Stimulated activated naive B cell treated with anti-CD40 and anti-IgM and Interleukin-4, amounts not matched to agents 10 μg/mL and 1 μg/mL and 100 μg/mL, for 72 hours (primary cell): ENCODE measurements around the gene LASP1.
A peak's percentile ranks its signal among the peaks of the same experiment; 100 is the strongest.

Experiments used
- ATAC-seq, 2 donors: fragments of 150-1000 bp; cut with Tn5 transposase; replicated peaks; 2 replicates each; pipeline ENCODE4 v1.10.0; 2021; ENCODE audit warnings: moderate library complexity in 1 of 2
- DNase-seq: peaks from one replicate; pipeline ENCODE4 v3.0.0; 2021
- H3K27ac Mint-ChIP-seq: one replicate; pipeline ENCODE4 v1.8.0; 2022; ENCODE audit warnings: mild to moderate bottlenecking, mixed read lengths
- H3K27me3 Mint-ChIP-seq, 2 donors: one replicate each; pipeline ENCODE4 v1.8.0; 2022; ENCODE audit warnings: mixed read lengths in 2 of 2
- H3K36me3 Mint-ChIP-seq, 2 donors: one replicate each; pipeline ENCODE4 v1.8.0; 2022; ENCODE audit warnings: mixed read lengths in 2 of 2, mild to moderate bottlenecking in 1 of 2
- H3K4me1 Mint-ChIP-seq, 2 donors: one replicate each; pipeline ENCODE4 v1.8.0; 2022; ENCODE audit warnings: mixed read lengths in 2 of 2, mild to moderate bottlenecking in 1 of 2
- H3K4me3 Mint-ChIP-seq, 2 donors: one replicate each; pipeline ENCODE4 v1.8.0; 2022; ENCODE audit warnings: mild to moderate bottlenecking in 2 of 2, mixed read lengths in 2 of 2, moderate library complexity in 1 of 2
- H3K9me3 Mint-ChIP-seq, 2 donors: one replicate each; pipeline ENCODE4 v1.8.0; 2022; ENCODE audit warnings: mixed read lengths in 2 of 2, mild to moderate bottlenecking in 1 of 2

LASP1 gene

GRCh38 chr17:38861399-38861843 is 8.4 kb upstream of the LASP1 start:
- peaks cover 2 to 4% of the 10 kb centered on the region in 2 donors for H3K36me3 Mint-ChIP-seq
- peak overlapping the region; percentile 92 for H3K27ac Mint-ChIP-seq
- no peaks in the 10 kb centered on the region for H3K27me3 Mint-ChIP-seq
- H3K4me3 Mint-ChIP-seq, result peak overlapping the region in 1 of 2 donors; percentile 60
- no peak for DNase-seq
- H3K9me3 Mint-ChIP-seq, result no peaks in the 10 kb centered on the region
- peak; percentile 18 to 65 for ATAC-seq
- peaks cover 22 to 39% of the 10 kb centered on the region in 2 donors for H3K4me1 Mint-ChIP-seq

- Mint-ChIP-seq H3K36me3 (peaks cover 5 to 12% of the 10 kb centered on the region in 2 donors), H3K4me1 (peaks cover 33 to 51% of the 10 kb centered on the region in 2 donors), H3K27me3 (peaks cover 0 to 4% of the 10 kb centered on the region in 2 donors), H3K4me3 (no peak overlapping the region), H3K9me3 (no peaks in the 10 kb centered on the region), H3K27ac (peak overlapping the region; percentile 47)
- ATAC-seq (no peak), DNase-seq (no peak)
Observed at GRCh38 chr17:38864636-38865398, 5.0 kb upstream of the LASP1 start.

GRCh38 chr17:38867179-38867967 is 2.5 kb upstream of the LASP1 start:
- H3K27me3 Mint-ChIP-seq, result peaks cover 0 to 4% of the 10 kb centered on the region in 2 donors
- no peaks in the 10 kb centered on the region for H3K9me3 Mint-ChIP-seq
- peak overlapping the region; percentile 100 for H3K27ac Mint-ChIP-seq
- no peak for ATAC-seq
- H3K4me3 Mint-ChIP-seq, result peak overlapping the region; percentile 90 to 100
- peaks cover 13 to 24% of the 10 kb centered on the region in 2 donors for H3K36me3 Mint-ChIP-seq
- peaks cover 42 to 60% of the 10 kb centered on the region in 2 donors for H3K4me1 Mint-ChIP-seq
- DNase-seq, result peak; percentile 60

- ATAC-seq, result peak; percentile 14 to 24
- Mint-ChIP-seq H3K4me1 (peaks cover 43 to 60% of the 10 kb centered on the region in 2 donors), H3K27me3 (peaks cover 0 to 4% of the 10 kb centered on the region in 2 donors), H3K4me3 (peak overlapping the region; percentile 90 to 100), H3K36me3 (peaks cover 13 to 30% of the 10 kb centered on the region in 2 donors), H3K27ac (peak overlapping the region; percentile 100), H3K9me3 (no peaks in the 10 kb centered on the region)
- peak; percentile 49 for DNase-seq
Observed at GRCh38 chr17:38867968-38868816, 1.7 kb upstream of the LASP1 start.

- peak overlapping the region; percentile 100 for H3K27ac Mint-ChIP-seq
- DNase-seq (peak; percentile 89), ATAC-seq (peak; percentile 66 to 68)
- peak overlapping the region; percentile 90 to 100 for H3K4me3 Mint-ChIP-seq
- H3K27me3 Mint-ChIP-seq, result peaks cover 0 to 4% of the 10 kb centered on the region in 2 donors
- H3K36me3 Mint-ChIP-seq, result peaks cover 16 to 27% of the 10 kb centered on the region in 2 donors
- peaks cover 44 to 60% of the 10 kb centered on the region in 2 donors for H3K4me1 Mint-ChIP-seq
- H3K9me3 Mint-ChIP-seq, result no peaks in the 10 kb centered on the region
Observed at GRCh38 chr17:38868817-38869525, 887 bp upstream of the LASP1 start.

- Mint-ChIP-seq H3K27me3 (peaks cover 0 to 4% of the 10 kb centered on the region in 2 donors), H3K4me1 (peaks cover 51 to 64% of the 10 kb centered on the region in 2 donors), H3K36me3 (peaks cover 22 to 32% of the 10 kb centered on the region in 2 donors), H3K27ac (peak overlapping the region; percentile 100), H3K9me3 (no peaks in the 10 kb centered on the region), H3K4me3 (peak overlapping the region; percentile 90 to 100)
- ATAC-seq, result peak; percentile 30 to 39
- peak; percentile 45 for DNase-seq
Observed at GRCh38 chr17:38870259-38871165, 654 bp downstream of the LASP1 start.

GRCh38 chr17:38871247-38872015 is 1.6 kb downstream of the LASP1 start:
- Mint-ChIP-seq H3K4me3 (peak overlapping the region; percentile 90 to 100), H3K9me3 (no peaks in the 10 kb centered on the region), H3K36me3 (peaks cover 21 to 33% of the 10 kb centered on the region in 2 donors), H3K27ac (peak overlapping the region; percentile 85), H3K4me1 (peaks cover 56 to 70% of the 10 kb centered on the region in 2 donors), H3K27me3 (peaks cover 0 to 4% of the 10 kb centered on the region in 2 donors)
- DNase-seq (peak; percentile 40), ATAC-seq (peak in 1 of 2 donors; percentile 14)

- H3K27ac Mint-ChIP-seq, result peak overlapping the region; percentile 85
- H3K36me3 Mint-ChIP-seq, result peaks cover 27 to 39% of the 10 kb centered on the region in 2 donors
- no peak for DNase-seq
- ATAC-seq, result no peak
- H3K4me1 Mint-ChIP-seq, result peaks cover 60 to 76% of the 10 kb centered on the region in 2 donors
- H3K4me3 Mint-ChIP-seq, result peak overlapping the region; percentile 90 to 100
- H3K9me3 Mint-ChIP-seq, result no peaks in the 10 kb centered on the region
- peaks cover 0 to 4% of the 10 kb centered on the region in 2 donors for H3K27me3 Mint-ChIP-seq
Observed at GRCh38 chr17:38872027-38872511, 2.2 kb downstream of the LASP1 start.

- ATAC-seq, result no peak
- Mint-ChIP-seq H3K27ac (peak overlapping the region; percentile 85), H3K9me3 (no peaks in the 10 kb centered on the region), H3K4me3 (peak overlapping the region; percentile 25 to 69), H3K27me3 (peaks cover 0 to 4% of the 10 kb centered on the region in 2 donors), H3K36me3 (peaks cover 29 to 38% of the 10 kb centered on the region in 2 donors), H3K4me1 (peaks cover 60 to 77% of the 10 kb centered on the region in 2 donors)
- no peak for DNase-seq
Observed at GRCh38 chr17:38872671-38873385, 3.0 kb downstream of the LASP1 start.

GRCh38 chr17:38873640-38874380 is 4.0 kb downstream of the LASP1 start:
- H3K4me3 Mint-ChIP-seq, result no peak overlapping the region
- DNase-seq (no peak), ATAC-seq (no peak)
- H3K27me3 Mint-ChIP-seq, result peaks cover 0 to 4% of the 10 kb centered on the region in 2 donors
- peaks cover 32 to 48% of the 10 kb centered on the region in 2 donors for H3K36me3 Mint-ChIP-seq
- peak overlapping the region; percentile 56 for H3K27ac Mint-ChIP-seq
- H3K4me1 Mint-ChIP-seq, result peaks cover 63 to 77% of the 10 kb centered on the region in 2 donors
- no peaks in the 10 kb centered on the region for H3K9me3 Mint-ChIP-seq
